ENCODE measurements around the gene VWA8. TPM values are rescaled to one million over a fixed set of nuclear protein-coding genes. Genes with fewer than 3 reads are reported as not detected.

VWA8 gene
- polyA plus RNA-seq, 1 of the 3 experiments (the other 2 are of a cell fraction) = 5.5 TPM

GRCh38 chr13:41966671-41967070 is 5.8 kb upstream of the VWA8 start (continued):
- TF ChIP-seq ZBTB33 (IDR thresholded peaks at IDR 0.05; ENCODE audit: borderline replicate concordance, low read depth) (no peak), IRF3 (IDR thresholded peaks at IDR 0.05; ENCODE audit: low read depth, low read length) (no peak), RXRA (IDR thresholded peaks at IDR 0.05; ENCODE audit: borderline replicate concordance, low read depth) (no peak), REST (IDR thresholded peaks at IDR 0.05; ENCODE audit: low read depth, low read length) (no peak)

GRCh38 chr13:41962994-41963393 is 2.1 kb upstream of the VWA8 start:
- H3K4me3 ChIP-seq (ENCODE audit: low read depth in 2 of 2, low read length in 1 of 2) = no peak overlapping the region
- no peak for DNase-seq
- TF ChIP-seq USF2 (IDR thresholded peaks at IDR 0.05; ENCODE audit: borderline replicate concordance, low read depth, low read length) (no peak), MAX (IDR thresholded peaks at IDR 0.05; ENCODE audit: low read depth) (no peak), IRF3 (IDR thresholded peaks at IDR 0.05; ENCODE audit: low read depth, low read length) (no peak), REST (IDR thresholded peaks at IDR 0.05; ENCODE audit: low read depth, low read length) (no peak), PBX3 (IDR thresholded peaks at IDR 0.05) (no peak), MXI1 (IDR thresholded peaks at IDR 0.05; ENCODE audit: low read depth, low read length) (no peak), SIN3A (IDR thresholded peaks at IDR 0.05; ENCODE audit: borderline replicate concordance, low read depth, low read length) (no peak), RFX5 (IDR thresholded peaks at IDR 0.05; ENCODE audit: low read length) (no peak)
- WGBS (ENCODE audit: low lambda C conversion rate) = 100% methylated on average over 1 of the region's 1 CpG
- no peak overlapping the region for H2AFZ ChIP-seq (ENCODE audit: low read depth)
- no peak overlapping the region for H3K27ac ChIP-seq (ENCODE audit: low read depth in 2 of 2, low read length in 1 of 2)
- POLR2A ChIA-PET = interaction anchor here (0.6 kb wide), 1 partner anchor 77 kb away, joined by 4 read pairs; no protein-coding TSS in a partner anchor
- H3K79me2 ChIP-seq (ENCODE audit: insufficient read depth) = peaks cover 26% of the 10 kb centered on the region; the same call in 1 of the 2 replicates
- no peaks in the 10 kb centered on the region for H4K20me1 ChIP-seq (ENCODE audit: insufficient read depth)
- no peak overlapping the region for H3K4me2 ChIP-seq
- H3K36me3 ChIP-seq (replicated peaks in 1 of 2; ENCODE audit: control insufficient read depth in 1 of 2, insufficient read depth in 2 of 2, low read length in 1 of 2) = no peaks in the 10 kb centered on the region
- H3K4me1 ChIP-seq (ENCODE audit: control insufficient read depth in 1 of 2, insufficient read depth in 2 of 2, low read depth in 1 of 2, low read length in 1 of 2) = peaks cover 0 to 5% of the 10 kb centered on the region in 2 experiments; a peak in 2 of 4 replicates
- no peak overlapping the region for H3K9ac ChIP-seq
- no peaks in the 10 kb centered on the region for H3K9me3 ChIP-seq
- CTCF ChIA-PET = interaction anchor here (1.1 to 2.3 kb wide), 4 partner anchors 9 to 78 kb away, joined by 3 to 10 read pairs (median 4); no protein-coding TSS in a partner anchor
- H3K9me2 ChIP-seq = no peaks in the 10 kb centered on the region
- no peaks in the 10 kb centered on the region for H3K27me3 ChIP-seq (ENCODE audit: insufficient read depth)
- peaks cover 3% of the 10 kb centered on the region for H3F3A ChIP-seq (replicated peaks; ENCODE audit: insufficient read depth)
